ENCODE measurements around the gene RAB11FIP3.

The RAB11FIP3 gene

DNA sequence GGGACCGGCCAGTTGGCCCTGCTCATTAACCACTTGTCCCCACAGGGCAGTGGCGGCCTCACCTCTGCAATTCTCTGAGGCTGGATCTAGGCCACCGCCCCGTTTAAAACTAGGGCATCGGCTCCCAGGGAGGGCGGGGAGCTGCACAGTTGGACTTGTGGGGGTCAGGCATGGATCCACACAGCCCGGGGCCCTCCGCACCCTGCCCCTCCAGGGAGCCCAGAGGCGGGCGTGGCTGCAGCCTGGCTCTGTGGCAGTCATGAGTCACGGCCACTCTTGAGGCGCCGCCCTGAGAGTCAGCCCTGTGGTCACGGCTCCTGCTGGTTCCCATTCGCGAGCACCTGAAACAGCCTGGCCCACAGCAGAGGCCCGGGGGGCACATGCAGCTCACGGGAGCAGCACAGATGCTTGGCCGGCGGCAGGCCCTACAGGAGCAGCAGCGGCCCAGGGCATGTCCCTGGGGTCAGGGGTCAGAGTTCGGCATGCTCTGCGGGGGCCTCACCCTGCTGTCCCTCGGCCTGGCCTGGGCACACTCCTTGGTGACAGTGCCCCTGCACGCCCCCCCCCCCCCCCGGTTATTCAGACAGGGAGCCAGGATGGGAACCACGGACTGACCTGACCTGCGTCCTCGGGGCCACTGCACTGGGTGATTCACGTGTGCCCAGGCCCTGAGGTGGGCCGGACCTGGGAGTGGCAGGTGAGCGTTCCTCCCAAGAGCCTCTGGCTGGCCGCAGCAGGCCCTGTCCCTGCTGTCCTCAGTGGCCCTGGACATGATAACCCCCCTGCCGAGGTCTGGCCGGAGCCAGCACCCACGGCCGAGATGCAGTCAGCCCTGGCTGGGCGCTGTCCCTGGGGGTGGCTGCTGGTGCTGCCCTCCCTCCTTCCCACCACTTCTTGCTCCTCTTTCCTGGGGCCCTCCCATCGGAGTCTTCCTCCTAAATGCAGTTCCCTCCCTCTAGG lies 110.3 kb downstream of the RAB11FIP3 start:
- TF ChIP-seq POLR2A (IDR thresholded peaks at IDR 0.05; ENCODE audit: low read depth, low read length) (no peak), TAF1 (IDR thresholded peaks at IDR 0.05; ENCODE audit: borderline replicate concordance, low read depth, low read length) (no peak), POLR2AphosphoS5 (IDR thresholded peaks at IDR 0.05; ENCODE audit: low read depth, low read length) (no peak)
- DNase-seq (ENCODE audit: insufficient read length) (no peak), FAIRE-seq (no peak)

DNA sequence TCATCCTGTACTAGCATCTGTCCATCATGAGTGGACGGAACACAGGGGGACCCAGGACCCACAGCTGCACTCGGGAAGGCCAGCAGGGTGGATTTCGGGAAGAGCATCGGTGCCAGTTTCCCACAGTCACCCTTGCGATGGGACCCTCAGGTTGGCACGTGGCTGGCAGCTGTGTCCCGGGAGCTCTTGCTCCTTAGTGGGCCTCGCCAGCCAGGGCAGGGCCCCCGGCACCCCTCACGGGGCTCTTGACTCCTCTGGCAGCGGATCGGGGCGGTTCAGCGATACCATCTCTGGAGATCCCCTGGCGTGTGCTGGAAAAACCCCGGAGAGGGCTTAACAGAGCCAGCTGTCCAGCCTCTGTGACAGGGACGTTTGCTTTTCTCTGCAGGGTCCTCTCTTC lies 111.3 kb downstream of the RAB11FIP3 start:
- FAIRE-seq (no peak), DNase-seq (ENCODE audit: insufficient read length) (no peak)
- TF ChIP-seq TAF1 (IDR thresholded peaks at IDR 0.05; ENCODE audit: borderline replicate concordance, low read depth, low read length), result no peak
- TF ChIP-seq POLR2A (IDR thresholded peaks at IDR 0.05; ENCODE audit: low read depth, low read length), result no peak
- TF ChIP-seq POLR2AphosphoS5 (IDR thresholded peaks at IDR 0.05; ENCODE audit: low read depth, low read length), result no peak

DNA sequence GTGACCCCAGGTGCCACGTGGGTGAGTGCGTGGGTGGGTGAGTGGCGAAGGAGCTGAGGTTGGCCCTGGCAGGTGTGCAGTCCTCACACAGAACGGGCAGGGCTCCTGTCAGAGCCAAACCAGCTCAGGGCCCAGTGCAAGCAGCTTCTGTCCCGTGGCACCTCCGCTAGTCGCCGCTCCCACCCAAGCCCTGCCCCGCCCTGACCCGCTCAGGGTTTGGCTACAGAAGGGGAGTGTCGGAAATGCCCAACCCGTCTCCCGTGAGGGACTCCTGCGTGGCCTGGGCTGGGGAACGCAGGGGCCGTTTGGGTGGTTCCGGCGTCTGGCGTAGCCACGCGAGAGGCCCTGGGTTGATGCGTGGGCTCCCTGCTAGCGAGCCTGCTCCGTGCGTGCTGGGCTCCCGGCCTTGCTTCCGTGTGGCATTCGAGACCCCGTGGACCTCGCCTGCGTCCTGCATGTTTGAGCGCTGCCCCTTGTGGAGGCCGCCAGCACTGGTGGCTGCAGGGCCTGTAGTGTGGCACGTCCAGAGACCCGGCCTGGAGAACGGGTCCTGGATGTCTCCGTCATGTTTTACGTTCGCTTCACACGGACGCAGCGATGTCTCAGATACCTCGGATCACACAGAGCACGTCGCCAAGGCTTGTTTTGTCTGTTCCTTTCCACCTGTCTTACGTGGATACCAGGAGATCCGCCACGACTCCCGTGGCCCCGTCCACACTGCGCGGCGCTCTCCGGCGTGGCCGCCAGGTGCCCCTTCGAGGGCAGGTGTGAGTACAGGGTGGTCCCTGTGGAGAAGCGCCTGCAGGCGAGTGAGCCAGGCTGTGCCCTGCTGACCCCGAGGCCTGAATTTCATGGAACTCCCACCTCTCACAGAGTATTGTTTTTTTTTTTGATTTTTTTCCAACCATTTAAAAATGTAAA lies 112.2 kb downstream of the RAB11FIP3 start:
- no peak for TF ChIP-seq POLR2A (IDR thresholded peaks at IDR 0.05; ENCODE audit: low read depth, low read length)
- TF ChIP-seq POLR2AphosphoS5 (IDR thresholded peaks at IDR 0.05; ENCODE audit: low read depth, low read length), result no peak
- TF ChIP-seq TAF1 (IDR thresholded peaks at IDR 0.05; ENCODE audit: borderline replicate concordance, low read depth, low read length), result no peak
- no peak for DNase-seq (ENCODE audit: insufficient read length)
- no peak for FAIRE-seq

DNA sequence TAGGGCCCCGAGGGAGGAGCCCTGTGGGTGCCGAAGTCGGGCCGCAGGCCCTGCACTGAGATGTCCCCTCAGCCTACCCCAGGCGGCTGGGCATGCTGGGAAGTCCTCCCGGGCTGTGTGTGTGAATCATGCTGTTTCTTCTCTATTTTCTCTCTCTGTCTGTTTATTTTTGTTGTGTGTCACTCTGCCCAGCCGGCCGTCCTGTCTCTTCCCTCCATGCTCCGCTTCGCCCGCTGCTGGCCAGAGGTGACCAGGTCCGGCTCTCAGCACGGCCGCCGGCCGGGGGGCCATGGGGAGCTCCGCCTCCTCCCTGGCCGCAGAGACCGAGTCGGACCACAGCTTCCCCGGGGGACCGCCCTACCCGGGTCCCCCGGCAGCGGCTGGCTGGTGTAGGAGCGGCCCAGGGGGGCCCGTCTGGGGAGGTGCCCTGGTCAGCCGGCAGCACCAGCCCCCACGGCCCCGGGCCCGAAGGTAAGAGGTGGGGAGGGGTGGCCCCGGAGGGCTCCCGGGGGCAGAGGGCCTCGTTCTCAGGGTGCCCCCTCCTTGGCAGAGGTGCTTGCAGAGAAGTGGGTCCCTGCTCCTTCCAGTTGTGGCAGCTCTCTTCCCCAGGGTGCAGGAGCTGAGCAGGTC lies 114.6 kb downstream of the RAB11FIP3 start:
- FAIRE-seq (no peak), DNase-seq (ENCODE audit: insufficient read length) (no peak)
- no peak for TF ChIP-seq POLR2A (IDR thresholded peaks at IDR 0.05; ENCODE audit: low read depth, low read length)
- TF ChIP-seq TAF1 (IDR thresholded peaks at IDR 0.05; ENCODE audit: borderline replicate concordance, low read depth, low read length), result no peak

DNA sequence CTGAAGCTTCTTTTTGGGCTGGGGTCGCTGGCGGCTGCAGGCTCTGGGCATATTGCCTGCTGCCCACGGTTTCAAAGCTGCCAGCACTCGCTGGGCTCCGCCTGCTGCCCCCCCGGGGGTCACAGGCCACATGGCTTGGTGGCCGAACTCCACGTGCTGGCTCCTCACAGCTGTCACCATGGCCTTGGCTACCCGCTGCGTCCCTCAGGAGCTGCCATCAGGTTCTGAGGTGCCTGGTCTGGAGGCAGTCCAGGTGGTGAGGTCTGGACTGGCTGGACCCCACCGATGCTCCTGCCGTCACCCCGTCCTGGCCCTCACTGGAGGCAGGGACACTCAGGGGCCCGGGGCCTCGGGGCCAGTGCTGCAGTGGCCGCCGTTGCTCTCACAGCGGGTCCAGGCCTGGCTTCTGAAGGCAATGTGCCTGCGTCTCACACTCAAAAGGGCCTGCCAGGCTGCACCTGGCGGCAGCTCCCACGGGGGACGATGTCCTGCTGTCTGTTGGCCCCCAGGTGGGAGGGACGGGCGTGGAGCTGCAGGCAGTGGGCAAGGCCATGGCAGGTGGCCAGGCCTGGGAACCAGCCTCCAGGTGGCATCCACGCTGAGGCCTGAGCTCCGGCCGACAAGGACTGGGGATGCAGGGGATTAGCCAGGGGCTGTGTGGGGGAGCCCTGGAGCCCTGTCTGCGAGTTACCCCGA lies 115.3 kb downstream of the RAB11FIP3 start:
- DNase-seq (ENCODE audit: insufficient read length) (no peak), FAIRE-seq (no peak)
- TF ChIP-seq POLR2A (IDR thresholded peaks at IDR 0.05; ENCODE audit: low read depth, low read length) (no peak), POLR2AphosphoS5 (IDR thresholded peaks at IDR 0.05; ENCODE audit: low read depth, low read length) (no peak)

DNA sequence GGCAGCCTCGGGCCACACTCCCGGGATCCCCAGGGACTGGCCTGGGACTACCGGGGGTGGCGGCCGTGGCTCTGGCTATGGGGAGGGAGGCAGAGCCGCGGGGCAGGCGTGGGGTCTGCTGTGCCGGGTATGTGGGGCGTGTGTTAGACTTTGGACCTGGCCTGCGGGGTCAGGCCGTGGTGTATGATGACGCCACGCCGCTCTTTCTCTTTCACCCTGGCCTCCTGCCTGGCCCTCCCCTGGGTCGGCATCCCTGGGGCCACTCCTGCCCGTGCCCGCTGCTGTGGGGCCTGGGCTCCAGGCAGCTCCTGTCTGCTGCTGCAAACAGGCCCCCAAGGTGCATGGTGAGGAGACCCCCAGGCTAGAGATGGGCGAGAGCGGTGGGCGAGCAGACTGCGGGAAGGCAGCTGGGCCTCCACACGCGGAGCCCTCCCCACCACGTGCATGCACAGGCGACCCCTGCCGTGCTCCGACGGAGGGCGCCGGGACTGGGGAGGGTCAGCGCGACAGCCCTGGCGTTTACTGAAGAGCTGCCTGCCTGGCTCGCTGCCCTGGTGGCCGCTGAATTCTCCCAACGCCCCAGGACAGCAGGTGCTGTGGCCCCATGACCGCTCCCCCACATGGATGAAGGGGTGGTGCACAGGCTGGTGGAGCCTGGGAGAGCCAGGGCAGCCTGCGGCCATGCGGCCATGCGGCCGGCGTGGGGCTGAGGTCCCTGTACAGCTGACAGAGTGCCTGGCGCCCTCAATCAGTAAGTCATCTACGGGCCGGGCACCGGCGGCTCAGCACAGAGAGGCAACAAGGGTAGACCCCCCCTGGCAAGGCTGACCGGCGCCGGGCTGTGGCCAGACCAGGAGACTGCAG lies 118.1 kb downstream of the RAB11FIP3 start:
- FAIRE-seq (no peak), DNase-seq (ENCODE audit: insufficient read length) (no peak)
- TF ChIP-seq TAF1 (IDR thresholded peaks at IDR 0.05; ENCODE audit: borderline replicate concordance, low read depth, low read length) (no peak), POLR2AphosphoS5 (IDR thresholded peaks at IDR 0.05; ENCODE audit: low read depth, low read length) (no peak), POLR2A (IDR thresholded peaks at IDR 0.05; ENCODE audit: low read depth, low read length) (no peak)

DNA sequence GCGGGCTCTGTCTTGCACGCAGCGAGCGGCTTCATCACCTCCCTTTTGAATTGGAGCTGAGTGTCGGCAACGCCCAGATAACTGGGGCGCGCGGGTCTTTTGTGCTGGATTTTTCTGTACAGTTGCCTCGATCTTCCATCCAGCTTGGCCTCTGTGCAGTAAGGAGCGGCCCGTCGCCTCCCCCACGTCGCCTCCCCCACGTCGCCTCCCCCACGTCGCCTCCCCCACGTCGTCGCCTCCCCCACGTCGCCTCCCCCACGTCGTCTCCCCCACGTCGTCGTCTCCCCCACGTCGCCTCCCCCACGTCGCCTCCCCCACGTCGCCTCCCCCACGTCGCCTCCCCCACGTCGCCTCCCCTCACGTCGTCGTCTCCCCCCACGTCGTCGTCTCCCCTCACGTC lies 119.1 kb downstream of the RAB11FIP3 start:
- DNase-seq (ENCODE audit: insufficient read length) (no peak), FAIRE-seq (no peak)
- TF ChIP-seq POLR2A (IDR thresholded peaks at IDR 0.05; ENCODE audit: low read depth, low read length) (no peak), POLR2AphosphoS5 (IDR thresholded peaks at IDR 0.05; ENCODE audit: low read depth, low read length) (no peak), TAF1 (IDR thresholded peaks at IDR 0.05; ENCODE audit: borderline replicate concordance, low read depth, low read length) (no peak)

DNA sequence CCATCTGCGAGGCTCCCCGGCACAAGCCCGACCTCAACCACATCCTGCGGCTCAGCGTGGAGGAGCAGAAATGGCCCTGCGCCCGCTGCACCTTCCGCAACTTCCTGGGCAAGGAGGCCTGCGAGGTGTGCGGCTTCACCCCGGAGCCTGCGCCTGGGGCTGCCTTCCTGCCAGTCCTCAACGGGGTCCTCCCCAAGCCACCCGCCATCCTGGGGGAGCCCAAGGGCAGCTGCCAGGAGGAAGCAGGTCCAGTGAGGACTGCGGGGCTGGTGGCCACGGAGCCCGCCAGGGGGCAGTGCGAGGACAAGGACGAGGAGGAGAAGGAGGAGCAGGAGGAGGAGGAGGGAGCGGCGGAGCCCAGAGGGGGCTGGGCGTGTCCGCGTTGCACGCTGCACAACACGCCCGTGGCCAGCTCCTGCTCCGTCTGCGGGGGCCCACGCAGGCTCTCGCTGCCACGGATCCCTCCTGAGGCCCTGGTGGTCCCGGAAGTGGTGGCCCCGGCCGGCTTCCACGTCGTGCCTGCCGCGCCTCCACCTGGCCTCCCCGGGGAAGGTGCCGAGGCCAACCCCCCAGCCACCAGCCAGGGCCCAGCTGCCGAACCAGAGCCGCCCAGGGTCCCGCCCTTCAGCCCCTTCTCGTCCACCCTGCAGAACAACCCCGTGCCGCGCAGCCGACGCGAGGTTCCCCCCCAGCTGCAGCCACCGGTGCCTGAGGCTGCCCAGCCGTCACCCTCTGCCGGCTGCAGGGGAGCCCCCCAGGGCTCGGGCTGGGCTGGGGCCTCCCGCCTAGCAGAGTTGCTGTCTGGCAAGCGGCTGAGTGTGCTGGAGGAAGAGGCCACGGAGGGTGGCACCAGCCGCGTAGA lies 121.7 kb downstream of the RAB11FIP3 start:
- FAIRE-seq, result no peak
- TF ChIP-seq POLR2AphosphoS5 (IDR thresholded peaks at IDR 0.05; ENCODE audit: low read depth, low read length) (no peak), POLR2A (IDR thresholded peaks at IDR 0.05; ENCODE audit: low read depth, low read length) (no peak)
- DNase-seq (ENCODE audit: insufficient read length), result no peak

DNA sequence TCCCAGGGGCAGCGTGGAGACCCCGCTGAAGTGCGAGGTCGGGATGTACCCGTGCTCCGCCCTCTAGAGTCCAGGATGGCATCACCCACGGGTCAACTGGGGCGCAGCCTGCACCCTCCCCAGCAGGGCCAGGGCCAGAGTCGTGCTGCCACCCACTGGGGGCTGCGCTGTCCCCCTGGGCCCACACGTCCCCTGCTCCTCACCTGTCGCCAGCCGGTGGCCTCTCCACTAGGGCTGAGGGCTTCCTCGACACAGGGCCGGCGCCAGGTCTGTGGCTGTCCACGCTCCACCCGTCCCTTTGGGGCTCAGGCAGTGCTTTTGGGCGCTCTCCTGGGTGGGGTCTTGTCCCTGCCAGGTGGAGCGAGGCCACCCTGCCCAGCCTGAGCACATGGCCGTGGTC lies 123.1 kb downstream of the RAB11FIP3 start:
- TF ChIP-seq POLR2AphosphoS5 (IDR thresholded peaks at IDR 0.05; ENCODE audit: low read depth, low read length) (no peak), POLR2A (IDR thresholded peaks at IDR 0.05; ENCODE audit: low read depth, low read length) (no peak), TAF1 (IDR thresholded peaks at IDR 0.05; ENCODE audit: borderline replicate concordance, low read depth, low read length) (no peak)
- no peak for DNase-seq (ENCODE audit: insufficient read length)
- FAIRE-seq, result no peak
